NCI-H446 treated with DMSO at 0.1 percent for 48 hours (cell line): ENCODE data around the gene NASP.

Experiments
- DNase-seq: peaks from one replicate; lab custom pipeline; 2025; lab: John Stamatoyannopoulos, UW

Gene NASP

DNA sequence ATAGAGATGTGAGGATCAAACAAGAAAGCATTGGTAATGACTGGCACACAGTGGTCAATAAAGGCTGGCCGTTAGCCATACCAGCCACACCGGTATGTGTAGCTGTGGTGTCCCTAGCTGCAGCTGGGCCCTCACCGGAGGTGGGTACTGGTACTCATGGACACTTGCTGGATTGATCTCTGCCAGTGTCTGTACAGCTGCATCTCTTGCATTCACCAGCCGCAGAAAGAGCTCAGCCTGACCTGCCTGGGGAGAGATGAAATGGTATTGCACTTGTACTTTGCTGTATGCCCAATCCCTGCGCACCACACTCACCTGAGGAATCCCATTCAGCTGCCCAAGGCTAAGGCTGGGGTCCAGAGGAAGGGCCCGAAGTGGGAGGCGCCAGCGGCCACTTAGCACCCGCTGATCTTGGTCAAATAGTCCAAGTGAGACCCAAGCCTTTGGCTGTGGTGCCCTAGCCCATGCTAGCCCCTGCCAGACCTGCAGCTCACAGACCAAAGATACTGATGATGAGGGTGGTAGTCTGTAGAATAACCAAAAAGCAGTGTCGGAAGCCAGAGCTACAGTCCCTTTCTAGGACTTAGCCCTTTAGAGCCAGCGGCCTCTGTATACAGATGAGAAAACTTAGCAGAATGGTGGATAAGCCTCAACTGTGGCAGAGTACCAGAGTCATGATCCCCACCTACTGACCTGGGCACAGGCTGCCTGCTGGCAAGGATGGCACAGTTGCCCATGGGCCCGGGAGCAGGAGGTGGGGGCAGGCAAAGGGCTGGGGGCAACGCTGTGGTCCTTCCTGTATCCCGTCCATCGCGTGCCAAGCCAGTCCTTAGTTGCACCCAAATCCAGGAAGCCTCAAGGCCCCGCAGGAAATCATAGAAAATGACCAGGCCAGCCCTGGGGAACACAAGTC, 37.0 kb downstream of the NASP start:
- no peak for DNase-seq

DNA sequence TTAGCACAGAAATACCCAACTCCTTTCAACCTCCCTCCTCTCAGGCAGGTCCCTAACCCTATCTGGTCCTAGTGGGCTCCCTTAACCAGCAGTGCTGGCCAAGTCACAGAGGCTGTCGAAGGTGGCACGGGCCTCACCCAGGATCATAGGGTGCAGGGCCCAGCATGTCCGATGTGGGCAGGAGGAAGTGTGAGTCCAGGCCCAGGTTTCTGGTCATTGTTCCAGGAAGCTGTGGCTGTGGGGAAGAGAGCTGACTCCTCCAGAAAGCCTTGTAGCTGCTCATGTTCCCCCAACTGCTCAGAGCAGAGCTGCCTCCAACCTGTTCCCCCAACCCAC, 37.6 kb downstream of the NASP start:
- no peak for DNase-seq

GRCh38 chr1:45621895-45622523, 38.2 kb downstream of the NASP start:
- no peak for DNase-seq

GRCh38 chr1:45622524-45623394, 38.9 kb downstream of the NASP start:
- no peak for DNase-seq

DNA sequence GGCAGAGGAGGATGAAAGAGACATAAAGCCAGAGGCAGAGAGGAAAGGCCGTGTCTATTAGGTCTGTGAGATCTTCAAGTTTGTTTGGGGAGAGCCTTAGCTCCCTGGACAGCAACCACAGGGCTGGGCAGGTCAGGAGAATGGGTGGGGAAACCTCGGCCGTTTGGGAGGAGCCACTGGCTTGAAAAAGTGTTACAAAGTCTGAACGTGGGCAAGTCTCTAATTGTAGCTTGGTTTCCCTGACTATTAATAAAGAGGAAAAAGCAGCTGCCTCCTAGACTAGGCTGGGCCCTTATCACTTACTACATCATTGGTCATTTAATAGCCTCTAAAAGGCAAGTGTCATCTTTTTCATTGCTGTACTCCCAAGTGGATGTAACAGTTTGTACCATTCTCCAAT, 40.1 kb downstream of the NASP start, which contains the start of gene CCDC17:
TSS of gene CCDC17 (minus strand) at position 83 of the 400 bp plus-strand sequence. CDS start 145 bp downstream, outside the sequence.
- DNase-seq, result no peak

- DNase-seq, result no peak
These were observed 45.2 kb downstream of the NASP start for GRCh38 chr1:45629035-45629434.

DNA sequence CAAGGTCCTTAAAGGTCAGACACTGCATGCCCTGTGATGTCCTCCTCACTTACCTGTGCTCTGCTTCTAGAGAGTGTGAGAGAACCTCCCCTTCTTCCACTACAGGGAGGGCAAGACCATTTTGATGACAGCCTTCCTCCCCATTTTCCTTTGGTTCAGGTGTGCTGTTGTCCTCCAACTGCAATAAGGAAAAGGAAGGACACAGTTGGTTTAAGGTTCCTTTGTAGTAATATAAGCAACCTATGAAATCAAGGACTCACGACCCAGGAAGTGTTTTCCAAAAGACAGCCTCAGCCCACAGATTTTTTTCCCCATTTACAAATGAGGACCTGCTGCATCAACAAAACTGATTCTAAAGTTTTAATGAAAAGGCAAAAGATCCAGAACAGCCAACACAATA, 46.6 kb downstream of the NASP start:
- no peak for DNase-seq

GRCh38 chr1:45635211-45635610, 51.4 kb downstream of the NASP start:
- no peak for DNase-seq

GRCh38 chr1:45640293-45640692, 56.5 kb downstream of the NASP start:
- no peak for DNase-seq

GRCh38 chr1:45643321-45643720, 59.5 kb downstream of the NASP start:
- no peak for DNase-seq

- no peak for DNase-seq
These were observed 60.1 kb downstream of the NASP start for GRCh38 chr1:45643978-45644377.

GRCh38 chr1:45644661-45645060, 60.8 kb downstream of the NASP start:
- no peak for DNase-seq

GRCh38 chr1:45647248-45648021, 63.6 kb downstream of the NASP start:
- no peak for DNase-seq

GRCh38 chr1:45654540-45655280, 70.9 kb downstream of the NASP start:
- no peak for DNase-seq

DNA sequence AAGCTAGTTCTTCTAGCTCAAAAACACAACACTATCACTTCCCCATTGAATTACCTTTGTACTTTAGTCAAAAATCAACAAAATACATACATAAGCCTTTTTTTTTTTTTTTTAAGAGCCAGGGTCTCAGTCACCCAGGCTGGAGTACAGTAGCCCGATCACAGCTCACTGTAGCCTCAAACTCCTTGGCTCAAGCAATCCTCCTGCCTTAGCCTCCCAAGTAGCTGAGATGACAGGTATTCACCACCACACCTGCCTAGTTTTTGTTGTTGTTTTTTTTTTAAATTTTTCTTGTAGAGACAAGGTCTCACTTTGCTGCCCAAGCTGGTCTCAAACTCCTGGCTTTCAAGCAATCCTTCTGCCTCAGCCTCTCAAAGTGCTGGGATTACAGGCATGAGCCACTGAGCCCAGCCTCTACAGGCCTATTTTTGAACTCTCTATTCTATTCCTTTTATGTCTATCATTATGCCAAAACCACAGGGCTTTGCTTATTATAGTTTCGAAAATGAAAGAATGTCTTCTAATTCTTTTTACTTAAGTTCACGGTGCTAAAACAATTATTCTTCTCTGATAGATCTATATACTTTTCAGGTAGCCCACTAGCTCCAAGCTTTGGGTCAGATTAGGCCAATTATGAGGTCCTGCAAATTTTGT, 72.9 kb downstream of the NASP start:
- DNase-seq, result no peak

GRCh38 chr1:45658171-45658570, 74.3 kb downstream of the NASP start:
- no peak for DNase-seq

- no peak for DNase-seq
These were observed 75.4 kb downstream of the NASP start for GRCh38 chr1:45659222-45659621.

DNA sequence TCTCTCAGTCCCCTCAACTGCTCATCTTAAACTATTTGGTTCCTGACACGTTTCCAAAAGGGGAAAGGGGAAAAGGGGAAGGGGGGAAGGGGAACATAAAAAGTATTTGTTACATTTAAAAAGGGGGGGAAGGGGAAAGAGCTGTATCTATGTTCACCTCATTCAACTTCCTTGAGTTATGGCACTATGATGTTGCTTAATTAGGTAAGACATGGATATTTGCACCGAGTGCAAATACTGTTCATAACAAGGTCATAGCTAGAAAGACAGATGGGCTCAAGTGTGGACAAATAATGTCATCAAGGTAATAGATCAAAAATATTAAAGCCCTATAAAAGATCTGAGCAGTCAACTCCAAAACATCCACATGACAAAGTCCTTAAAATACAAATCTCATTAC, 76.5 kb downstream of the NASP start:
- DNase-seq, result no peak

GRCh38 chr1:45666836-45667235, 83.0 kb downstream of the NASP start:
- no peak for DNase-seq

- no peak for DNase-seq
These were observed 83.7 kb downstream of the NASP start for GRCh38 chr1:45667321-45668111.
